ENCODE measurements around the gene PRR5. TPM values are rescaled to one million over a fixed set of nuclear protein-coding genes. Genes with fewer than 3 reads are reported as not detected.

The PRR5 gene
- total RNA-seq, 1 experiment from 2014 or later: 11.8 TPM

DNA sequence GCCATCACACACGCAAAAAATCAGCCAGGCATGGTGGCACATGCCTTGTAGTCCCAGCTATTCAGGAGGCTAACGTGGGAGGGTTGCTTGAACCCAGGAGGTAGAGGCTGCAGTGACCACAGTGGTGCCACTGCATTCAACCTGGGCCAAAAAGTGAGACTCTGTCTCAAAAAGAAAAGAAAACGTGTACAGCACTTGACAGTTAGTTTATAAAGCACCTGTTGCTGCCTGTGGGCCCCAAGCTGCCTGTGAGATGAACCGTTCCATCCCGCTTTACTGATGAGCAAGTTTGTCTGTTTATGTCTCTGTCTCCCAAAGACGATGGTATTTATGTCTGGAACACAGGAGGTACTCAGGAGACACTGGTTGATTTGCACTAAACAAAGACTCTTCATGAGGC, 1.5 kb upstream of the PRR5 start:
- no peak overlapping the region for H3K27ac Mint-ChIP-seq
- no peaks in the 10 kb centered on the region for H3K79me1 ChIP-seq (ENCODE audit: insufficient read depth, low read depth, low read length, poor library complexity, severe bottlenecking)
- no peak overlapping the region for H2BK5ac ChIP-seq (ENCODE audit: insufficient read length, low read length)
- no peak overlapping the region for H2AK5ac ChIP-seq (ENCODE audit: insufficient read length, low read length)
- no CpG with 5 or more reads among the region's 6 CpGs for WGBS (ENCODE audit: extremely low coverage, insufficient read length, low lambda C conversion rate)
- H3K9ac ChIP-seq (ENCODE audit: extremely low read depth, insufficient read length, low read length): no peak overlapping the region
- H4K20me1 ChIP-seq (ENCODE audit: control insufficient read depth, insufficient read depth, insufficient read length): no peaks in the 10 kb centered on the region
- peaks cover 0 to 4% (median 3%) of the 10 kb centered on the region in 3 experiments; a peak in 2 of 7 replicates for H3K36me3 Mint-ChIP-seq (ENCODE audit: insufficient read depth in 1 of 3, low read depth in 3 of 3)
- H2BK120ac ChIP-seq (ENCODE audit: low read depth, low read length, poor library complexity, severe bottlenecking): no peak overlapping the region
- no peak overlapping the region for H4K8ac ChIP-seq (replicated peaks; ENCODE audit: insufficient read length, low read depth, low read length)
- no peak overlapping the region for H3K23ac ChIP-seq (ENCODE audit: insufficient read length, low read depth, low read length)
- no peak overlapping the region for H4K91ac ChIP-seq (ENCODE audit: insufficient read length, low read depth, low read length)
- H4K5ac ChIP-seq (ENCODE audit: insufficient read length, low read depth, low read length): no peak overlapping the region
- H2BK15ac ChIP-seq (ENCODE audit: low read depth, low read length): no peak overlapping the region
- no peak overlapping the region for H2AFZ ChIP-seq (ENCODE audit: low read length)
- no peak overlapping the region for H2BK12ac ChIP-seq (ENCODE audit: insufficient read length, low read depth, low read length)
- no peak overlapping the region for H3K4me3 Mint-ChIP-seq
- H3K4ac ChIP-seq (ENCODE audit: low read depth, low read length): no peak overlapping the region
- no peak overlapping the region for H2BK20ac ChIP-seq (ENCODE audit: low read depth, low read length, poor library complexity, severe bottlenecking)
- H3K9me3 Mint-ChIP-seq: no peaks in the 10 kb centered on the region
- H3K27ac ChIP-seq (ENCODE audit: insufficient read length, low read depth, low read length): no peak overlapping the region
- TF ChIP-seq, protein P1, sequence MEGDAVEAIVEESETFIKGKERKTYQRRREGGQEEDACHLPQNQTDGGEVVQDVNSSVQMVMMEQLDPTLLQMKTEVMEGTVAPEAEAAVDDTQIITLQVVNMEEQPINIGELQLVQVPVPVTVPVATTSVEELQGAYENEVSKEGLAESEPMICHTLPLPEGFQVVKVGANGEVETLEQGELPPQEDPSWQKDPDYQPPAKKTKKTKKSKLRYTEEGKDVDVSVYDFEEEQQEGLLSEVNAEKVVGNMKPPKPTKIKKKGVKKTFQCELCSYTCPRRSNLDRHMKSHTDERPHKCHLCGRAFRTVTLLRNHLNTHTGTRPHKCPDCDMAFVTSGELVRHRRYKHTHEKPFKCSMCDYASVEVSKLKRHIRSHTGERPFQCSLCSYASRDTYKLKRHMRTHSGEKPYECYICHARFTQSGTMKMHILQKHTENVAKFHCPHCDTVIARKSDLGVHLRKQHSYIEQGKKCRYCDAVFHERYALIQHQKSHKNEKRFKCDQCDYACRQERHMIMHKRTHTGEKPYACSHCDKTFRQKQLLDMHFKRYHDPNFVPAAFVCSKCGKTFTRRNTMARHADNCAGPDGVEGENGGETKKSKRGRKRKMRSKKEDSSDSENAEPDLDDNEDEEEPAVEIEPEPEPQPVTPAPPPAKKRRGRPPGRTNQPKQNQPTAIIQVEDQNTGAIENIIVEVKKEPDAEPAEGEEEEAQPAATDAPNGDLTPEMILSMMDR (conservative IDR thresholded peaks at IDR 0.05): no peak
- H3K27me3 ChIP-seq (ENCODE audit: insufficient read depth, low read length): peaks cover 8% of the 10 kb centered on the region; the same call in 1 of the 2 replicates
- peaks cover 3% of the 10 kb centered on the region for H3K23me2 ChIP-seq (ENCODE audit: insufficient read length, low read depth, low read length, poor library complexity, severe bottlenecking)
- no peak overlapping the region for H3K56ac ChIP-seq (ENCODE audit: insufficient read length, low read depth, low read length)
- no peak overlapping the region for H3K4me2 ChIP-seq (ENCODE audit: insufficient read depth, insufficient read length, low read length)
- DNase-seq: no peak
- peaks cover 69% of the 10 kb centered on the region for H3K27me3 Mint-ChIP-seq (ENCODE audit: low read depth)
- H3T11ph ChIP-seq (ENCODE audit: low read length): no peak overlapping the region
- H3K79me2 ChIP-seq (ENCODE audit: insufficient read depth, low read length): no peaks in the 10 kb centered on the region
- H3K4me1 ChIP-seq (ENCODE audit: insufficient read depth, low read length): no peaks in the 10 kb centered on the region
- no peaks in the 10 kb centered on the region for H3K9me3 ChIP-seq (ENCODE audit: control insufficient read depth, low read depth, low read length)
- no peak overlapping the region for H3K18ac ChIP-seq (ENCODE audit: insufficient read length, low read depth, low read length)
- H3K4me1 Mint-ChIP-seq: peaks cover 15 to 34% of the 10 kb centered on the region in 2 experiments
- no peak overlapping the region for H3K14ac ChIP-seq (ENCODE audit: insufficient read depth, low read length)
